H9 (cell line): Measurements from ENCODE around the gene NFKBIA. TPM values are rescaled to one million over a fixed set of nuclear protein-coding genes. Genes with fewer than 3 reads are reported as not detected.

ENCODE experiments used
- DNase-seq: peaks from one replicate; pipeline ENCODE4 v3.0.0-alpha.2; 2017
- H2AFZ ChIP-seq: one replicate; pipeline ENCODE4 v1.6.1; 2013; ENCODE audit warnings: mild to moderate bottlenecking, low read length, control low read depth, moderate library complexity
- H2AK5ac ChIP-seq: 2 replicates; pipeline ENCODE4 v1.6.1; 2013; ENCODE audit warnings: low read length, control low read depth, mixed read lengths; ENCODE audit not compliant: insufficient read length
- H2BK120ac ChIP-seq: one replicate; pipeline ENCODE4 v1.6.1; 2013; ENCODE audit warnings: low read depth, mild to moderate bottlenecking, low read length, control low read depth, inconsistent platforms; ENCODE audit not compliant: poor library complexity, severe bottlenecking
- H2BK12ac ChIP-seq: 2 replicates; pipeline ENCODE4 v1.6.1; 2013; ENCODE audit warnings: low read length, control low read depth, mixed read lengths, low read depth; ENCODE audit not compliant: insufficient read length
- H2BK15ac ChIP-seq: 2 replicates; pipeline ENCODE4 v1.6.1; 2013; ENCODE audit warnings: low read depth, low read length, control low read depth
- H2BK20ac ChIP-seq: one replicate; pipeline ENCODE4 v1.6.1; 2013; ENCODE audit warnings: low read depth, mild to moderate bottlenecking, low read length, control low read depth, inconsistent platforms; ENCODE audit not compliant: poor library complexity, severe bottlenecking
- H2BK5ac ChIP-seq: 2 replicates; pipeline ENCODE4 v1.6.1; 2013; ENCODE audit warnings: low read length, control low read depth, mixed read lengths; ENCODE audit not compliant: insufficient read length
- H3K14ac ChIP-seq: 2 replicates; pipeline ENCODE4 v1.6.1; 2013; ENCODE audit warnings: low read length, control low read depth; ENCODE audit not compliant: insufficient read depth
- H3K18ac ChIP-seq: 2 replicates; pipeline ENCODE4 v1.6.1; 2013; ENCODE audit warnings: low read depth, mild to moderate bottlenecking, mixed read lengths, low read length, control low read depth; ENCODE audit not compliant: insufficient read length
- H3K23ac ChIP-seq: 2 replicates; pipeline ENCODE4 v1.6.1; 2013; ENCODE audit warnings: low read length, control low read depth, mixed read lengths, low read depth; ENCODE audit not compliant: insufficient read length
- H3K23me2 ChIP-seq: 2 replicates; pipeline ENCODE4 v1.6.1; 2013; ENCODE audit warnings: low read depth, mild to moderate bottlenecking, mixed read lengths, low read length, control low read depth; ENCODE audit not compliant: insufficient read length, poor library complexity, severe bottlenecking
- H3K27ac ChIP-seq: 2 replicates; pipeline ENCODE4 v1.5.1; 2013; ENCODE audit warnings: low read length, control low read depth, mixed read lengths, low read depth; ENCODE audit not compliant: insufficient read length
- H3K27me3 ChIP-seq: 2 replicates; pipeline ENCODE4 v1.6.1; 2013; ENCODE audit warnings: low read length, control low read depth, inconsistent platforms; ENCODE audit not compliant: insufficient read depth
- H3K4ac ChIP-seq: 2 replicates; pipeline ENCODE4 v1.6.1; 2013; ENCODE audit warnings: low read depth, mild to moderate bottlenecking, control low read depth, inconsistent platforms, low read length, moderate library complexity
- H3K4me1 ChIP-seq: 2 replicates; pipeline ENCODE4 v1.6.1; 2013; ENCODE audit warnings: low read length, control low read depth, inconsistent platforms; ENCODE audit not compliant: insufficient read depth
- H3K4me2 ChIP-seq: 2 replicates; pipeline ENCODE4 v1.6.1; 2013; ENCODE audit warnings: low read length, control low read depth, mixed read lengths; ENCODE audit not compliant: insufficient read length, insufficient read depth
- H3K56ac ChIP-seq: 2 replicates; pipeline ENCODE4 v1.6.1; 2013; ENCODE audit warnings: low read depth, mild to moderate bottlenecking, mixed read lengths, low read length, control low read depth; ENCODE audit not compliant: insufficient read length
- H3K79me1 ChIP-seq: 2 replicates; pipeline ENCODE4 v1.6.1; 2013; ENCODE audit warnings: low read depth, mild to moderate bottlenecking, moderate library complexity, low read length, control low read depth, inconsistent platforms; ENCODE audit not compliant: insufficient read depth, poor library complexity, severe bottlenecking
- H3K79me2 ChIP-seq: 2 replicates; pipeline ENCODE4 v1.6.1; 2013; ENCODE audit warnings: low read length, control low read depth, inconsistent platforms; ENCODE audit not compliant: insufficient read depth
- H3K9ac ChIP-seq: 2 replicates; pipeline ENCODE4 v1.6.1; 2013; ENCODE audit warnings: low read length, control low read depth, mixed read lengths; ENCODE audit not compliant: insufficient read length; ENCODE audit errors: extremely low read depth
- H3K9me3 ChIP-seq: one replicate; pipeline ENCODE4 v1.6.1; 2013; ENCODE audit warnings: low read depth, low read length, inconsistent platforms; ENCODE audit not compliant: control insufficient read depth
- H3T11ph ChIP-seq: one replicate; pipeline ENCODE4 v1.6.1; 2013; ENCODE audit warnings: mild to moderate bottlenecking, low read length, control low read depth, inconsistent platforms
- H4K20me1 ChIP-seq: one replicate; pipeline ENCODE4 v1.6.1; 2013; ENCODE audit not compliant: control insufficient read depth, insufficient read length, insufficient read depth
- H4K5ac ChIP-seq: 2 replicates; pipeline ENCODE4 v1.6.1; 2013; ENCODE audit warnings: low read depth, mild to moderate bottlenecking, mixed read lengths, low read length, control low read depth; ENCODE audit not compliant: insufficient read length
- H4K8ac ChIP-seq: replicated peaks from 2 replicates; pipeline ENCODE4 v1.6.1; 2013; ENCODE audit warnings: low read length, control low read depth, mixed read lengths, low read depth; ENCODE audit not compliant: insufficient read length
- H4K91ac ChIP-seq: 2 replicates; pipeline ENCODE4 v1.6.1; 2013; ENCODE audit warnings: low read depth, mild to moderate bottlenecking, moderate library complexity, mixed read lengths, low read length, control low read depth; ENCODE audit not compliant: insufficient read length
- H3K27ac Mint-ChIP-seq, 3 experiments: 2 replicates in 2 of 3; 3 replicates in 1 of 3; pipeline ENCODE4 v1.8.0; 2020 to 2021; ENCODE audit warnings: mixed read lengths in 3 of 3, mild to moderate bottlenecking in 1 of 3, moderate library complexity in 1 of 3
- H3K27me3 Mint-ChIP-seq: 2 replicates; pipeline ENCODE4 v1.8.0; 2021; ENCODE audit warnings: low read depth, mild to moderate bottlenecking, moderate library complexity, mixed read lengths
- H3K36me3 Mint-ChIP-seq, 3 experiments: 2 replicates in 2 of 3; 3 replicates in 1 of 3; pipeline ENCODE4 v1.8.0; 2020 to 2021; ENCODE audit warnings: low read depth in 3 of 3, mixed read lengths in 3 of 3; ENCODE audit not compliant: insufficient read depth in 1 of 3
- H3K4me1 Mint-ChIP-seq, 2 experiments: 2 replicates each; pipeline ENCODE4 v1.8.0; 2020; ENCODE audit warnings: mixed read lengths in 2 of 2
- H3K4me3 Mint-ChIP-seq, 2 experiments: 2 replicates in 1 of 2; 3 replicates in 1 of 2; pipeline ENCODE4 v1.8.0; 2020 to 2021; ENCODE audit warnings: mild to moderate bottlenecking in 2 of 2, mixed read lengths in 2 of 2, moderate library complexity in 1 of 2
- H3K9me3 Mint-ChIP-seq, 2 experiments: 2 replicates in 1 of 2; 3 replicates in 1 of 2; pipeline ENCODE4 v1.8.0; 2020; ENCODE audit warnings: mild to moderate bottlenecking in 2 of 2, mixed read lengths in 2 of 2, moderate library complexity in 1 of 2
- WGBS: extraction: QIAGEN DNeasy Blood & Tissue Kit; methylation state at CpG from one replicate; pipeline ENCODE4 v1.1.7; 2013; ENCODE audit warnings: missing lambda C conversion rate, low lambda C conversion rate, mixed read lengths; ENCODE audit not compliant: insufficient read length; ENCODE audit errors: extremely low coverage; 5-methylcytosine and 5-hydroxymethylcytosine counted together
- total RNA-seq: library from RNA; stranded (reverse); gene quantifications from 2 replicates; pipeline ENCODE4 v1.2.1, GENCODE V29; 2021
- TF ChIP-seq, protein P1 (sequence below): fragments of 200-600 bp; sonication (generic); conservative IDR thresholded peaks from 3 replicates; pipeline ENCODE4 v1.8.0; 2021; ENCODE audit warnings: antibody characterized with exemption, mild to moderate bottlenecking

Gene NFKBIA
- total RNA-seq, 1 experiment from 2014 or later = 38.4 TPM

- H3K9me3 ChIP-seq = no peaks in the 10 kb centered on the region
- H3K27ac ChIP-seq = no peak overlapping the region
Observed at GRCh38 chr14:35362911-35363374, 41.6 kb downstream of the NFKBIA start.

More at GRCh38 chr14:35362911-35363374, 41.6 kb downstream of the NFKBIA start:
- Histone ChIP-seq H3K4ac (no peak overlapping the region), H3K4me2 (no peak overlapping the region), H3K23ac (no peak overlapping the region), H2BK12ac (no peak overlapping the region), H2BK5ac (no peak overlapping the region), H4K91ac (no peak overlapping the region), H3K18ac (no peak overlapping the region), H3K79me1 (no peaks in the 10 kb centered on the region), H2BK20ac (no peak overlapping the region), H3K9ac (no peak overlapping the region), H2BK15ac (no peak overlapping the region), H2AK5ac (no peak overlapping the region), H2BK120ac (no peak overlapping the region), H3K79me2 (no peaks in the 10 kb centered on the region), H3K14ac (no peak overlapping the region), H4K20me1 (no peaks in the 10 kb centered on the region), H3T11ph (no peak overlapping the region), H4K5ac (no peak overlapping the region), H3K56ac (no peak overlapping the region), H4K8ac (no peak overlapping the region), H3K4me1 (no peaks in the 10 kb centered on the region; the same call in 1 of the 2 replicates), H3K23me2 (no peaks in the 10 kb centered on the region), H3K27me3 (no peaks in the 10 kb centered on the region), H2AFZ (no peak overlapping the region)
- H3K9me3 Mint-ChIP-seq = no peaks in the 10 kb centered on the region
- no CpG with 5 or more reads among the region's 25 CpGs for WGBS
- no peak overlapping the region for H3K4me3 Mint-ChIP-seq
- H3K4me1 Mint-ChIP-seq = peaks cover 12 to 14% of the 10 kb centered on the region in 2 experiments
- no peak for DNase-seq
- no peaks in the 10 kb centered on the region for H3K27me3 Mint-ChIP-seq
- H3K36me3 Mint-ChIP-seq = no peaks in the 10 kb centered on the region
- no peak overlapping the region for H3K27ac Mint-ChIP-seq
- TF ChIP-seq, protein P1, sequence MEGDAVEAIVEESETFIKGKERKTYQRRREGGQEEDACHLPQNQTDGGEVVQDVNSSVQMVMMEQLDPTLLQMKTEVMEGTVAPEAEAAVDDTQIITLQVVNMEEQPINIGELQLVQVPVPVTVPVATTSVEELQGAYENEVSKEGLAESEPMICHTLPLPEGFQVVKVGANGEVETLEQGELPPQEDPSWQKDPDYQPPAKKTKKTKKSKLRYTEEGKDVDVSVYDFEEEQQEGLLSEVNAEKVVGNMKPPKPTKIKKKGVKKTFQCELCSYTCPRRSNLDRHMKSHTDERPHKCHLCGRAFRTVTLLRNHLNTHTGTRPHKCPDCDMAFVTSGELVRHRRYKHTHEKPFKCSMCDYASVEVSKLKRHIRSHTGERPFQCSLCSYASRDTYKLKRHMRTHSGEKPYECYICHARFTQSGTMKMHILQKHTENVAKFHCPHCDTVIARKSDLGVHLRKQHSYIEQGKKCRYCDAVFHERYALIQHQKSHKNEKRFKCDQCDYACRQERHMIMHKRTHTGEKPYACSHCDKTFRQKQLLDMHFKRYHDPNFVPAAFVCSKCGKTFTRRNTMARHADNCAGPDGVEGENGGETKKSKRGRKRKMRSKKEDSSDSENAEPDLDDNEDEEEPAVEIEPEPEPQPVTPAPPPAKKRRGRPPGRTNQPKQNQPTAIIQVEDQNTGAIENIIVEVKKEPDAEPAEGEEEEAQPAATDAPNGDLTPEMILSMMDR = no peak
